Activated T-helper 1 cell treated with Interleukin-2 at 50 U/mL for 16 hours (primary cell): Measurements from ENCODE around the gene DCUN1D4.
"Not testable (repeated sequence)": the region's sequence is repeated elsewhere in the genome, so short reads cannot be mapped to it uniquely, and the experiment has no call there.

Experiments
- DNase-seq: peaks from one replicate; pipeline ENCODE4 v3.0.0-alpha.2; 2020; ENCODE audit warnings: low read depth

DCUN1D4 gene

GRCh38 chr4:51895158-51895557 is 52.2 kb downstream of the DCUN1D4 start:
- no peak for DNase-seq

GRCh38 chr4:51895816-51896408 is 53.0 kb downstream of the DCUN1D4 start:
- DNase-seq, result peak; percentile 2

GRCh38 chr4:51901363-51901762 is 58.4 kb downstream of the DCUN1D4 start:
- DNase-seq, result no peak

GRCh38 chr4:51906167-51906958 is 63.4 kb downstream of the DCUN1D4 start:
- DNase-seq, result no peak

GRCh38 chr4:51907006-51907669 is 64.2 kb downstream of the DCUN1D4 start:
- DNase-seq, result no peak

GRCh38 chr4:51909236-51909703 is 66.3 kb downstream of the DCUN1D4 start:
- DNase-seq, result no peak

- no peak for DNase-seq
These were observed 75.3 kb downstream of the DCUN1D4 start for GRCh38 chr4:51918251-51918650.

GRCh38 chr4:51923343-51923742 is 80.4 kb downstream of the DCUN1D4 start:
- no peak for DNase-seq

GRCh38 chr4:51925307-51925706 is 82.4 kb downstream of the DCUN1D4 start:
- no peak for DNase-seq

- DNase-seq, result no peak
These were observed 87.6 kb downstream of the DCUN1D4 start for GRCh38 chr4:51930557-51930956.

GRCh38 chr4:51931461-51931860 is 88.5 kb downstream of the DCUN1D4 start:
- no peak for DNase-seq

GRCh38 chr4:51932261-51932660 is 89.3 kb downstream of the DCUN1D4 start:
- no peak for DNase-seq

- no peak for DNase-seq
These were observed 89.7 kb downstream of the DCUN1D4 start for GRCh38 chr4:51932684-51933083.

- not testable (repeated sequence) for DNase-seq
These were observed 97.5 kb downstream of the DCUN1D4 start for GRCh38 chr4:51940460-51940859.

- no peak for DNase-seq
These were observed 99.3 kb downstream of the DCUN1D4 start for GRCh38 chr4:51942108-51942832.

GRCh38 chr4:51942833-51943215 is 99.9 kb downstream of the DCUN1D4 start:
- no peak for DNase-seq

GRCh38 chr4:51943221-51943620 is 100.3 kb downstream of the DCUN1D4 start:
- DNase-seq, result no peak

GRCh38 chr4:51958199-51958968 is 115.4 kb downstream of the DCUN1D4 start:
- DNase-seq, result no peak

GRCh38 chr4:51960486-51960885 is 117.5 kb downstream of the DCUN1D4 start:
- DNase-seq, result no peak

GRCh38 chr4:51963841-51964517 is 121.0 kb downstream of the DCUN1D4 start:
- DNase-seq, result no peak

- no peak for DNase-seq
These were observed 122.9 kb downstream of the DCUN1D4 start for GRCh38 chr4:51965862-51966261.
